ENCODE results near the gene AQR. TPM values are rescaled to one million over a fixed set of nuclear protein-coding genes. Genes with fewer than 3 reads are reported as not detected.

Gene AQR
- total and polyA plus RNA-seq, 2 donors from 2014 or later: 14.2 to 30.9 TPM

- Histone ChIP-seq H3K9ac (ENCODE audit: low read length in 3 of 3) (no peak overlapping the region), H3K4me3 (ENCODE audit: low read length in 3 of 3) (no peak overlapping the region), H3K36me3 (ENCODE audit: control insufficient read depth in 2 of 3, insufficient read depth in 3 of 3, low read length in 3 of 3) (no peaks in the 10 kb centered on the region), H3K27me3 (ENCODE audit: control insufficient read depth, insufficient read depth, low read length) (no peaks in the 10 kb centered on the region), H3K9me3 (ENCODE audit: control insufficient read depth in 2 of 3, insufficient read depth in 1 of 3, low read length in 3 of 3) (no peaks in the 10 kb centered on the region), H3K4me1 (ENCODE audit: control insufficient read depth in 2 of 3, insufficient read depth in 2 of 3, low read depth in 1 of 3, low read length in 3 of 3) (no peaks in the 10 kb centered on the region), H3K27ac (ENCODE audit: low read depth in 2 of 2, low read length in 2 of 2) (no peak overlapping the region)
- TF ChIP-seq CTCF (IDR thresholded peaks at IDR 0.05; ENCODE audit: borderline replicate concordance, extremely low read depth, insufficient read depth): no peak
- intact Hi-C loops (cut with DNase I): no loop called here
- no peak for FAIRE-seq
- DNase-seq: no peak
Measured at GRCh38 chr15:34804776-34805175, 164.8 kb downstream of the AQR start.

- intact Hi-C loops (cut with DNase I): no loop called here
- no peak for FAIRE-seq
Measured at GRCh38 chr15:34804113-34804512, 165.4 kb downstream of the AQR start.

GRCh38 chr15:34802803-34803750 lies 166.5 kb downstream of the AQR start:
- H3K4me1 ChIP-seq (ENCODE audit: control insufficient read depth in 2 of 3, insufficient read depth in 2 of 3, low read depth in 1 of 3, low read length in 3 of 3): peaks cover 0 to 2% (median 0%) of the 10 kb centered on the region in 3 donors
- intact Hi-C loops (cut with DNase I): no loop called here
- H3K27me3 ChIP-seq (ENCODE audit: control insufficient read depth, insufficient read depth, low read length): no peaks in the 10 kb centered on the region
- H3K27ac ChIP-seq (ENCODE audit: low read depth in 2 of 2, low read length in 2 of 2): no peak overlapping the region
- no peaks in the 10 kb centered on the region for H3K9me3 ChIP-seq (ENCODE audit: control insufficient read depth in 2 of 3, insufficient read depth in 1 of 3, low read length in 3 of 3)
- no peak for TF ChIP-seq CTCF (IDR thresholded peaks at IDR 0.05; ENCODE audit: borderline replicate concordance, extremely low read depth, insufficient read depth)
- DNase-seq (peak in 1 of 5 donors; percentile 20), FAIRE-seq (no peak)
- H3K9ac ChIP-seq (ENCODE audit: low read length in 3 of 3): no peak overlapping the region
- no peaks in the 10 kb centered on the region for H3K36me3 ChIP-seq (ENCODE audit: control insufficient read depth in 2 of 3, insufficient read depth in 3 of 3, low read length in 3 of 3)
- no peak overlapping the region for H3K4me3 ChIP-seq (ENCODE audit: low read length in 3 of 3)

More at GRCh38 chr15:34804113-34804512, 165.4 kb downstream of the AQR start:
- DNase-seq: no peak
- H3K9me3 ChIP-seq (ENCODE audit: control insufficient read depth in 2 of 3, insufficient read depth in 1 of 3, low read length in 3 of 3): no peaks in the 10 kb centered on the region
- no peaks in the 10 kb centered on the region for H3K27me3 ChIP-seq (ENCODE audit: control insufficient read depth, insufficient read depth, low read length)
- H3K4me1 ChIP-seq (ENCODE audit: control insufficient read depth in 2 of 3, insufficient read depth in 2 of 3, low read depth in 1 of 3, low read length in 3 of 3): peaks cover 0 to 2% (median 0%) of the 10 kb centered on the region in 3 donors
- H3K4me3 ChIP-seq (ENCODE audit: low read length in 3 of 3): no peak overlapping the region
- H3K36me3 ChIP-seq (ENCODE audit: control insufficient read depth in 2 of 3, insufficient read depth in 3 of 3, low read length in 3 of 3): no peaks in the 10 kb centered on the region
- no peak overlapping the region for H3K27ac ChIP-seq (ENCODE audit: low read depth in 2 of 2, low read length in 2 of 2)
- no peak for TF ChIP-seq CTCF (IDR thresholded peaks at IDR 0.05; ENCODE audit: borderline replicate concordance, extremely low read depth, insufficient read depth)
- H3K9ac ChIP-seq (ENCODE audit: low read length in 3 of 3): no peak overlapping the region

All from kidney (tissue), 14 donors.